HTERT RPE-1 (cell line): Measurements from ENCODE around the gene CPSF4L.

Source experiments
- in situ Hi-C: fragments of 300-500 bp; cut with MboI; formaldehyde crosslinking; loops from 4 replicates; pipeline ENCODE4 v1.14.3; 2020; ENCODE audit warnings: low sequenced_read_pairs

The CPSF4L gene

DNA sequence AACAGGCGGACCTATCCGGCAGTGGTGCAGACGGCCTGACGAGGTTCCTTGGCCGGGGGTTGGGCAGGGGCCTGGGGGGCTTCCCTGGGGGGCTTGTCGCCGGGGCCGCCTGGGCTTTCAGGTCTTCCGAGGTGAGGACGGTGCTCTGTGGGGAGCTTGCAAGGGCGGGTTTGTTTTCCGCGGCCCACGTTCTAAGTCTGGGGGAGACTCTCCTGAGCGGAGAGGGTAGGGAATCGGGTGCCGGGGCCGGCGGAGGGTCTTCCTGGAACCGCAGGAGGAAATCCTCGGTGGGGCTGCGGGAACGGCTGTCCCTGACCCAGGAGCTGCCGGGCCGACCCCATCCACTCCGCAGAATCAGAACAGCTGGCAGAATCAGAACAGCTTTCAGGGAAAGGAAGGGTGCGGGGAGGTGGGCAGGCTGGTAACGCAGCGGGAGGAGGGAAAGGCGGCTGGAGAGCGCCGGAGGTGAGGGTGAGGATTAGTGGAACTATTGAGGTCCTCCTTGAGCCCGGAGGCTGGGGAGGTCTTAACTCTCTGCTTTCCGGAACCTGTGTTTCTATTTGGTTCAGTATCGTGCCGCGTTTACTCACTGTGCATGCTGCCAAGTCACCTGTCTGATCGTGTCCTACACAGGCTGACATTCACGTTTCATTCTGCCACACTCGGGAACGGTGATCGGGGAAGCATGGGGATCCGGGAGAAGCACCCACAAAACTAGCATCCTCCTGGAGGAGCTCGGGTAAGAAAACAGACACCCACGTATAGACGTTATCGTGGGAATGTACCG is 28.9 kb downstream of the CPSF4L start:
- in situ Hi-C loops = no loop called here

- in situ Hi-C loops = no loop called here
These were observed 29.7 kb downstream of the CPSF4L start for GRCh38 chr17:73231841-73232586.

- in situ Hi-C loops = no loop called here
These were observed 30.3 kb downstream of the CPSF4L start for GRCh38 chr17:73231395-73231794.

GRCh38 chr17:73230088-73230487 is 31.6 kb downstream of the CPSF4L start:
- in situ Hi-C loops = no loop called here

- in situ Hi-C loops = no loop called here
These were observed 32.9 kb downstream of the CPSF4L start for GRCh38 chr17:73228748-73229236.

DNA sequence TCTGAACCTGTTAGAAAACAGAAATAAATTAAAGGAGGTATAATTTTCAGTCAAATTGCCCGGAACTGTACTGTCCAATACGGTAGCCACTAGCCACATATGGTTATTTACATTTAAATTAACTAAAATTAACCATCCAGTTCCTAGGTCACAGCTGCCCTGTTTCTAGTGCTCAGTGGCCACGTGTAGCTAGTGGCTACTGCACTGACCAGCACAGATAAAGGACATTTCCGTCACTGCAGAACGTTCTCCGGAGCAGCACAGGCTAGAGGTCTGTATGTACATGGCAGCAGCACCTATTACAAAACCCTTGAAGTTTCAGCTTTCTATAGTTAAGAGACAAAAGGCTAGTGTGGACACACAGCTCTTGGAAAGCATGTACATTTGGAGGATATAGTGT is 33.7 kb downstream of the CPSF4L start:
- in situ Hi-C loops = no loop called here

- in situ Hi-C loops = no loop called here
These were observed 34.3 kb downstream of the CPSF4L start for GRCh38 chr17:73227379-73227778.

- in situ Hi-C loops = no loop called here
These were observed 35.0 kb downstream of the CPSF4L start for GRCh38 chr17:73226556-73227172.

DNA sequence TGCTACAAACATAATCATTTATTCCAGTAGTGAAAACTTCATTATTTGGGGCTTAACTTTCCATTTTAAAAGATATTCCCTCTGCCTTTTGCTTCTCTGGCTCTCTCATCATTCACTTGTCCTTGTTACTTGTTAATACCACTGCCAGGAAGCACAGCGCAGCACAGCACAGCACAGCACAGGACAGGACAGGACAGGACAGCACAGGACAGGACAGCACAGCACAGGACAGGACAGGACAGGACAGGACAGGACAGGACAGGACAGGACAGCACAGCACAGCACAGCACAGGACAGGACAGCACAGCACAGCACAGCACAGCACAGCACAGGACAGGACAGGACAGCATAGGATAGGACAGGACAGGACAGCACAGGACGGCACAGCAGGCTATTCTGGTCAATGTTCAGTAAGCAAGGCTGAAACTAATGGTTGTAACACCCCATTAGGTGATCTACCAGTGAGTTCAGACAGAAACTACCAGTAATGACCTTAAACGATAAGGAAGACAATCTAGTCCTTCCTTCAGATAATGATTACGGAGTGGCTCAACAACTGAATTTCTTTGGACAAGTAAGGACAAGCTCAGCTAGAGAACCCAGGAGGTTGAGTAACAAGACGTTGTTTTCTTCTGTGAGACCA is 36.9 kb downstream of the CPSF4L start:
- in situ Hi-C loops = no loop called here

DNA sequence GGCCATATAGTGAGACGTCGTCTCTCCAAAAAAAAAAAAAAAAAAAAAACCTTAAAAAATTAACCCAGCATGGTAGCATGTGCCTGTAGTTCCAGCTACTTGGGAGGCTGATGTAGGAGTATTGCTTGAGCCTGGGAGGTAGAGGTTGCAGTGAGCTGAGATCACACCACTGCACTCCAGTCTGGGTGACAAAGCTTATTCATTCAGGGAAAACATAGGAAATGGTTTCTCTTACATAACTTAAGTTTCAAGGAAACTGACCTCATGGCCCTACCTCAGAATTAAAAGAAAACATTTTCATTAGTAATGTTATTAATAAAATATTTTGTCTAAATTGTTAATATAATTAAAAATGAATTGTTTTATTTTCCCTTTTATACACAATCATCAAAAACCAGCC is 37.4 kb downstream of the CPSF4L start:
- in situ Hi-C loops = no loop called here

DNA sequence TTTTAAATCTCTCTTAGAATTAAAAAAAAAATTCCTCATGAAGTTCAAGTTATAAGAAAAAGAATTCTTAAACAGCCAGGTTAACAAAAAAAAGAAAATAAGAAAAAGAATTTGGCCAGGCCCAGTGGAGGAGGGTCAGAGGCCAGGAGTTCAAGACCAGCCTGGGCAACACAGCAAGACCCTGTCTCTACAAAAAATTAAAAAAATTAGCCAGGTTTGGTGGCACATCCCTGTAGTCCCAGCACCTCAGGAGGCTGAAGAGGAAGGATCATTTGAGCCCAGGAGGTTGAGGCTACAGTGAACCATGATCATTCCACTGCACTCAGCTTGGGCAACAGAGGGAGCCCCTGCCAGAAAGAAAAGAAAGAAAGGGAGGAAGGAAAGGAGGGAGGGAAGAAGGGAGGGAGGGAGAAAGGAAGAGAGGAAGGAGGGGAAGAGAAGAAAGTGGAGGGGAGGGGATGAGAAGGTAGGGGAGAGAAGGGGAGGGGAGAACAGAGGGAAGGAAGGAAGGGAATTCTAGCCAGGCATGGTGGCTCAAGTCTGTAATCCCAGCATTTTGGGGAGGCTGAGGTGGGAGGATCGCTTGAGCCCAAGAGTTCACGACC is 38.0 kb downstream of the CPSF4L start:
- in situ Hi-C loops = no loop called here

DNA sequence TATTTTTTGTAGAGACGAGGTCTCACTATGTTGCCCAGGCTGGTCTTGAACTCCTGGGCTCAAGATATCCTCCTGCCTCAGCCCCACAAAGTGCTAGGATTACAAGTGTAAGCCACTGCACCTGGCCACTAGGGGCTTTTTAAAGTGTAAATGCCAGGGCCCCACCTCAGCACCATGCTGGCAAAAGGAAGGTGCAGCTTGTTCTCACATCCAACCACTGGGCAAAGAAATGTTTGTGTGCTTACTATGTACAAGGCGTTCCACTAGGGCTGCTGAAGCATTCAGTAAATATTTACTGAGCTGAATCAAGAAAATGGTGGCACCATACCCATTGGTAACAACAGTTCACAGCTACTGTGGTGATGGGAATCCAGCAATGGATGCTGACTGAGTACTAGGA is 46.2 kb downstream of the CPSF4L start:
- in situ Hi-C loops = no loop called here

GRCh38 chr17:73214851-73215250 is 46.8 kb downstream of the CPSF4L start:
- in situ Hi-C loops = no loop called here

DNA sequence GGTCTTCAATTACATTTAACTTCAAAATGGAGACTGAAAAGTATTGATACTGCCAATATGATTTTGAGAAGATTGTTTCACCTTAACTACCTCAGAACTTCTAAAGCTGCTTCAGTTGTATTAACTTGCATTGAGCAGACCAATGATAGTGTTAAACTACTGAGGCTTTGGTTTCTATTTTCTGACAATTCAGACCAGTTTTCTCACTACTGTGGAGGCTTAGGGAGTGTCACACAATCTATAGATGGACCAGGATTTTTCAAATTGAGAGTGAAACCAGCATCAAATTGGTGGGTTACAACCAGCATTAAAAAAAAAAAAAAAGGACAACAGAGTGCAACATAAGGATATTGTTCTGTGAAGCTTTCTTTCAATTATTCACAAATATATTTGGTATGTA is 47.7 kb downstream of the CPSF4L start:
- in situ Hi-C loops = no loop called here

- in situ Hi-C loops = no loop called here
These were observed 49.9 kb downstream of the CPSF4L start for GRCh38 chr17:73211745-73212144.

DNA sequence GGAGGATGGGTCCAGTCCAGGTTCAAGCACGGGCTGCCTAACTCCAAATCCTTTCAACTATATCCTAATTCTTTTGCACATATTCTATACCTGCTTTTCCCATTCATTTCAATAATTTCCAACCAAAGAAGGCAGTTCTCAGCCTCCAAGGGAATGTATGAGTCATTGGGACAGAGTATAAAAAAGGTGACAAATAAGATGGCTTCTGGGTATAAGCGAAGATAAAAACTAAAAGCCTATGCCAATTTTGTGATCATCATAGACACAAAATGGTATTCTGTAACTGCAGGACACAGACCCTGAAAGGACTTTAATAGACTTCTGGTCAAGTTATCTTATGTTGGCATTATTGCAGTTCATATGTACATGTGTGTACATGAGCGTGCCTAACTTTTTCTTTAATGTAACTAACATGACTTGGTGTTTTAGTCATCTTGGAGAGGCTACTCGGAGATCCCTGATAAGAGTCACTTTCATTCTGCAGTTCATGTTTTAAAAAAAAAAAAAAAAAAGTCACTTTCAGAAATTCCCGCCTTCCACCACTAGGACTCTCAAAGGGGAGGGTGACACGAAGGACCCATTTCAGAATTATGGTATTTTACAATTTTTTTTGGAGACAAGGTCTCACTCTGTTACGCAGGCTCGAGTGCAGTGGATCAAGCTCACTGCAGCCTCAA is 51.5 kb downstream of the CPSF4L start:
- in situ Hi-C loops = no loop called here

DNA sequence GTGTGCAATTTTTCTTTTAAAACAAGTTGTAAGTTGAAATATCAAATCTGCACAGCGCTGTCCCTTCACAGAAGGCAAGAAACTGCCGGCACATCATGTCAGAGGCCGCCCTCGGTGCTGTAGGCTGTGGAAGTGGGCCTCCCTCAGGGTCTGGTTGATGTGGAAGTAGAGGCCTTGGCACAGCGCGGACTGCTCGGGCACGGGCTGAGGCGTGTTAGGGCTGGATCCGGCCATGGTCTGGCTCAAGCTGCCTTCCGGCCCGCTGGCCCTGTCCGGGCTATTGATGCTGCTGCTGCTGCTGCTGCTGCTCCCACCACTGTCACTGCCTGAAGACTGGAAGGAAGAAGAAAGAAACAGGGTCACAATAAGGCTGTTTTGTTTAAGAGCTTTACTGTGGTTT is 52.2 kb downstream of the CPSF4L start:
- in situ Hi-C loops = no loop called here

- in situ Hi-C loops = no loop called here
These were observed 53.4 kb downstream of the CPSF4L start for GRCh38 chr17:73208139-73208827.

- in situ Hi-C loops = no loop called here
These were observed 56.2 kb downstream of the CPSF4L start for GRCh38 chr17:73205459-73205961.
